ENCODE measurements around the gene KRTAP9-2.
"Not testable (repeated sequence)": the region's sequence is repeated elsewhere in the genome, so short reads cannot be mapped to it uniquely, and the experiment has no call there.

Gene KRTAP9-2, protein sequence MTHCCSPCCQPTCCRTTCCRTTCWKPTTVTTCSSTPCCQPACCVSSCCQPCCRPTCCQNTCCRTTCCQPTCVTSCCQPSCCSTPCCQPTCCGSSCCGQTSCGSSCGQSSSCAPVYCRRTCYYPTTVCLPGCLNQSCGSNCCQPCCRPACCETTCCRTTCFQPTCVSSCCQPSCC

DNA sequence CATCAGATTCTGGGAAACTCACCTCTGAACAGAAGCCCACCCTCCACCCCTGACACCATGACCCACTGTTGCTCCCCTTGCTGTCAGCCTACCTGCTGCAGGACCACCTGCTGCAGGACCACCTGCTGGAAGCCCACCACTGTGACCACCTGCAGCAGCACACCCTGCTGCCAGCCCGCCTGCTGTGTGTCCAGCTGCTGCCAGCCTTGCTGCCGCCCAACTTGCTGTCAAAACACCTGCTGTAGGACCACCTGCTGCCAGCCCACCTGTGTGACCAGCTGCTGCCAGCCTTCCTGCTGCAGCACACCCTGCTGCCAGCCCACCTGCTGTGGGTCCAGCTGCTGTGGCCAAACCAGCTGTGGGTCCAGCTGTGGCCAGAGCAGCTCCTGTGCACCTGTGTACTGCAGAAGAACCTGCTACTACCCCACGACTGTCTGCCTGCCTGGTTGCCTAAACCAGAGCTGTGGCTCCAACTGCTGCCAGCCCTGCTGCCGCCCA, at the start of gene KRTAP9-2:
KRTAP9-2 (plus strand) TSS at position 51 of the 498 bp plus-strand sequence; CDS start at position 58, 7 bp downstream.
- not testable (repeated sequence) for H3K36me3 ChIP-seq (ENCODE audit: control insufficient read depth, insufficient read depth, low read length); H3K4me1 ChIP-seq (ENCODE audit: control insufficient read depth, insufficient read depth, low read length)

DNA sequence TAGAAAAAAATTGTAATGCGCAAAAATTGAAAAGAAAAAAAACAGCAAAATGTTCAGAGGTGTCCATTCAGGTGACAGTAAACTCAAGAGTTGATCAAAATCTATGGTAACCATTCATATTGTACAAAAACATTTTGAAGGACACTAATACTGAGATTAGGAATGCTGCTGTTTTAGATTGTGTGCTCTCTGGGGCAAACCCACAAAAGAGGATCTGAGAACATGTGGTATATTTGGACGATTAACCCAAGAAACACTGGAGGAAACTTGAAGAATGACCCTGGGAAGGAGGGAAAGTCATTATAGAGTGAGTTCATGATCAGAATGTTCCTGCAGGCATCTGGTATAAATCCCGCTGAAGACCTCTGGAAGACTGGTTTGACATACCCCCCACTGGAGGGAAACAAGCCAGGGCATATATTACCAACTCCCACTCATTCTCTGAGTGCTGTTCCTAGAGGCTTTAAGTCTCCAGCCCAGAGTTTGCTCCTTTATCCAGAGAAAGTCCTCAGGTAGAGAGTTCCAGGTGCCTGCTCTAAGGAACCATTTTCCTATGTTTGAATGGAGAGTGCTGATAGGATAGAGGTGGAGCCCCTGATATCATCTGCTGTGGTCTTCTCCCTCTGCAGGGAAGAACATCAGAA, 49.6 kb upstream of the KRTAP9-2 start:
- Histone ChIP-seq H3K9ac (ENCODE audit: low read depth, low read length) (no peak overlapping the region), H3K27ac (ENCODE audit: low read depth, low read length) (no peak overlapping the region), H3K4me3 (ENCODE audit: low read depth, low read length) (no peak overlapping the region), H3K9me3 (ENCODE audit: control insufficient read depth, insufficient read depth, low read length) (no peaks in the 10 kb centered on the region), H3K36me3 (ENCODE audit: control insufficient read depth, insufficient read depth, low read length) (no peaks in the 10 kb centered on the region), H3K27me3 (ENCODE audit: control insufficient read depth, insufficient read depth, low read length) (no peaks in the 10 kb centered on the region), H3K4me1 (ENCODE audit: control insufficient read depth, insufficient read depth, low read length) (no peaks in the 10 kb centered on the region)

More for the DNA sequence above, at the start of gene KRTAP9-2:
- H3K4me3 ChIP-seq (ENCODE audit: low read depth, low read length); H3K27me3 ChIP-seq (ENCODE audit: control insufficient read depth, insufficient read depth, low read length); H3K27ac ChIP-seq (ENCODE audit: low read depth, low read length); H3K9ac ChIP-seq (ENCODE audit: low read depth, low read length); H3K9me3 ChIP-seq (ENCODE audit: control insufficient read depth, insufficient read depth, low read length): not testable (repeated sequence)

DNA sequence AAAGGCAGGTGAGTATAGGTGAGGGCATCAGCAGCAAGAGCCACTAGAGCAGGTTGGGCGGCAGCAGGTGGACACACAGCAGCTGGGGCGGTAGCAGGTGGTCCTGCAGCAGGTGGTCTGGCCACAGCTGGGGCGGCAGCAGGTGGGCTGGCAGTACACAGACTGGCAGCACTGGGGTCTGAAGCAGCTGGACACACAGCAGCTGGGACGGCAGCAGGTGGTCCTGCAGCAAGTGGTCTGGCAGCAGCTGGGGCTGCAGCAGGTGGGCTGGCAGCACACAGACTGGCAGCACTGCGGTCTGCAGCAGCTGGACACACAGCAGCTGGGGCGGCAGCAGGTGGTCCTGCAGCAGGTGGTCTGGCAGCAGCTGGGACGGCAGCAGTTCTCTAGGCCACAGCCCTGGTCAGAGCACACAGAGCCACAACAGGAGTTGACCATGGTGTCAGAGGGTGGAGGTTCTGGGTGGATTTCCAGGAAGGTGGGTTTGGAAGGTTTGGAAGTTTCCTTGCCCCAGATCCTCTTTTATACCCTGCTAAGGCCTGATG, 48.6 kb upstream of the KRTAP9-2 start, which contains the start of gene KRTAP4-2:
KRTAP4-2 (minus strand) TSS at position 495 of the 545 bp plus-strand sequence; CDS start at position 438, 57 bp downstream.
- no peak within 1 kb of the TSS for H3K27ac ChIP-seq (ENCODE audit: low read depth, low read length)
- H3K27me3 ChIP-seq (ENCODE audit: control insufficient read depth, insufficient read depth, low read length), result no peaks in the 10 kb centered on the region
- H3K9me3 ChIP-seq (ENCODE audit: control insufficient read depth, insufficient read depth, low read length), result no peaks in the 10 kb centered on the region
- no peak within 1 kb of the TSS for H3K4me3 ChIP-seq (ENCODE audit: low read depth, low read length)
- no peak within 1 kb of the TSS for H3K9ac ChIP-seq (ENCODE audit: low read depth, low read length)
- no peaks in the 10 kb centered on the region for H3K36me3 ChIP-seq (ENCODE audit: control insufficient read depth, insufficient read depth, low read length)
- H3K4me1 ChIP-seq (ENCODE audit: control insufficient read depth, insufficient read depth, low read length), result no peaks in the 10 kb centered on the region

DNA sequence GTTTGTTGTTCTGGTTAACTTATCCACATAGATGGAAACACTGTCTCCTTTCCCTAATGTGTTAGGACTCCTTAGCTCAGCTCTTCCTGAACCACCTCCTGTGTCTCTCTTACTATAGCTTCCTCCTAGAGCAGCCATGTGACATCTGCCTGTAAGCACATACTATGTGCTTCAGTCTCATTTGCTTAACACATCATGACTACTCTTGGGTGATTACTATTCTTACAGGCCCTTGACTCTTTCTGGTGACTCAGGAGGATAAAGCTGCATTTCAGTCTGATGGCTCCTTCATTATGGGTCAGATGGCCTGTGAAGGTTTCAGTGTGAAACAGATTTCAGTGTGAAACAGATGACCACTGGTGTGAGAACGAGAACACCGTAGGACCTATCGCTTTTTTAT, 48.1 kb upstream of the KRTAP9-2 start:
- no peak overlapping the region for H3K9ac ChIP-seq (ENCODE audit: low read depth, low read length)
- no peak overlapping the region for H3K27ac ChIP-seq (ENCODE audit: low read depth, low read length)
- H3K4me3 ChIP-seq (ENCODE audit: low read depth, low read length), result no peak overlapping the region

DNA sequence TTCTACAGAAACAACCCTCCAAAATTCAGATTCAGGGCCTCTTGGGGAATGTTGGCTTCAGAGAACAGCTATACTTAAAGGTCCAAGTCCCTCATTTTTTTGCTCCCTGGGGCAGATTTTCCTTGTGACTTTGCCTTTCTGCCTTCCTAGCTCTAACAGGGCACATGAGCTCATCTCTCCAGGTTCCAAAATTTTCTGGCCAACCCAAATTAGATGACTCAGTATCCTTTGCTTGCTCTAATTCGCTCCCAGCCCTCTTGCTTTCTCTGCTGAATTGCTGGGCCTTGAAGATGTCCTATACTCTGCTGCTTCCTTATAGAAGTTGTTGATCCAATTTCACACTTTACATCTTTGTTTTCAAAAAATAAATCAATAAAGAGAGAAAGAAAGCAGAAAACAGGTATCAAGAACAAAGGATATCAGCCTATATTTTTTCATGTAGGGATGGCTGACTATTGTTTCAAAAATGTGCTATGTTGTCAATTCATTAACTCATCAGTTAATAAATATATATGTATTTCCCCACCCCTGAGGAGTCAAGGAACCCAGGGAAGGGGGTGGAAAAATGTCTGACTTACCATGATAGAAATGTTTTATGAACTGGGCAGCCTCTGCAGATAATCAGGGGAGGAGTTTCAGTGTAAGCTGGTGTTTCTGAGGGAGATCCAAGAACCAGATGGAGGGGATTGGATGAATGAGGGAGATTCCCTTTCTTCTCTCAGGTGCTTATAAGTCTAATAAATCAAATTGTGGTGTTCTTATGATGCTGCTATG, 47.4 kb upstream of the KRTAP9-2 start:
- H3K9ac ChIP-seq (ENCODE audit: low read depth, low read length), result no peak overlapping the region
- H3K36me3 ChIP-seq (ENCODE audit: control insufficient read depth, insufficient read depth, low read length), result no peaks in the 10 kb centered on the region
- no peaks in the 10 kb centered on the region for H3K27me3 ChIP-seq (ENCODE audit: control insufficient read depth, insufficient read depth, low read length)
- no peaks in the 10 kb centered on the region for H3K9me3 ChIP-seq (ENCODE audit: control insufficient read depth, insufficient read depth, low read length)
- H3K4me3 ChIP-seq (ENCODE audit: low read depth, low read length), result no peak overlapping the region
- H3K27ac ChIP-seq (ENCODE audit: low read depth, low read length), result no peak overlapping the region
- no peaks in the 10 kb centered on the region for H3K4me1 ChIP-seq (ENCODE audit: control insufficient read depth, insufficient read depth, low read length)

More for the DNA sequence above, 48.1 kb upstream of the KRTAP9-2 start:
- Histone ChIP-seq H3K27me3 (ENCODE audit: control insufficient read depth, insufficient read depth, low read length) (no peaks in the 10 kb centered on the region), H3K9me3 (ENCODE audit: control insufficient read depth, insufficient read depth, low read length) (no peaks in the 10 kb centered on the region), H3K4me1 (ENCODE audit: control insufficient read depth, insufficient read depth, low read length) (no peaks in the 10 kb centered on the region), H3K36me3 (ENCODE audit: control insufficient read depth, insufficient read depth, low read length) (no peaks in the 10 kb centered on the region)

DNA sequence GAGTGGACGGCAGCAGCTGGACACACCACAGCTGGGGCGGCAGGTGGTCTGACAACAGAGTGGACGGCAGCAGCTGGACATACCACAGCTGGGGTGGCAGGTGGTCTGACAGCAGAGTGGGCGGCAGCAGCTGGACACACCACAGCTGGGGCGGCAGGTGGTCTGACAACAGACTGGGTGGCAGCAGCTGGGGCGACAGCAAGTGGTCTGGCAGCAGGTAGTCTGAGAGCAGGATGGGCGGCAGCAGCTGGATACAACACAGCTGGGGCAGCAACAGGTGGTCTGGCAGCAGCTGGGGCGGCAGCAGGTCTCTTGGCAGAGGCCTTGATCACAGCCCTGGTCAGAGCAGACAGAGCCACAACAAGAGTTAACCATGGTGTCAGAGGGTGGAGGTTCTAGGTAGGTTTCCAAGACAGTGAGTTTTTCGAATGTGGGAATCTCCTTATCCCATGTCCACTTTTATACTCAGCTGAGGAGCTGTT, 41.9 kb upstream of the KRTAP9-2 start, which contains the start of gene KRTAP4-1:
KRTAP4-1 (minus strand) TSS at position 432 of the 482 bp plus-strand sequence; CDS start at position 375, 57 bp downstream.
- Histone ChIP-seq H3K27ac (ENCODE audit: low read depth, low read length) (no peak within 1 kb of the TSS), H3K9ac (ENCODE audit: low read depth, low read length) (no peak within 1 kb of the TSS), H3K27me3 (ENCODE audit: control insufficient read depth, insufficient read depth, low read length) (no peaks in the 10 kb centered on the region), H3K4me1 (ENCODE audit: control insufficient read depth, insufficient read depth, low read length) (no peaks in the 10 kb centered on the region), H3K4me3 (ENCODE audit: low read depth, low read length) (no peak within 1 kb of the TSS), H3K9me3 (ENCODE audit: control insufficient read depth, insufficient read depth, low read length) (no peaks in the 10 kb centered on the region), H3K36me3 (ENCODE audit: control insufficient read depth, insufficient read depth, low read length) (no peaks in the 10 kb centered on the region)

DNA sequence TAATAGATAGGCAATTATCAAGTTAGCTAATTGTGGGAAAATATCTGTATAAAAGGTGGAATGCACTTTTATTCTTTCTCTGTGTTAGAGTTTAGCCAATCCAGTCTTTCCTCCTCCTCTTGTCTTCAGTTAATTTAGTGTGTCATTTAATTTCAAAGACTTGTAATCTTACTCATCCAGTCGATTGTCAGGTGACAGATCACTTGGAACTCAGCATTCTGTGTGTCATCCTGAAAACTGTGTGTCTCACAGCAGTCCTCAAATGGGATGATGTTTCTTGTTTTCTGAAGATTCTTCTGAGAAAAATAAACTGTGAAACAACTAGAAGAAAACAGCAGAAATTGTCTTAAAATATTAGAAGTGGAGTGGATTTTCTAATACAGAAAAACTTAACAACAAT, 41.4 kb upstream of the KRTAP9-2 start:
- H3K4me1 ChIP-seq (ENCODE audit: control insufficient read depth, insufficient read depth, low read length), result no peaks in the 10 kb centered on the region
- H3K9me3 ChIP-seq (ENCODE audit: control insufficient read depth, insufficient read depth, low read length), result no peaks in the 10 kb centered on the region
- H3K27ac ChIP-seq (ENCODE audit: low read depth, low read length), result no peak overlapping the region
- H3K4me3 ChIP-seq (ENCODE audit: low read depth, low read length), result no peak overlapping the region
- H3K9ac ChIP-seq (ENCODE audit: low read depth, low read length), result no peak overlapping the region
- H3K27me3 ChIP-seq (ENCODE audit: control insufficient read depth, insufficient read depth, low read length), result no peaks in the 10 kb centered on the region
- no peaks in the 10 kb centered on the region for H3K36me3 ChIP-seq (ENCODE audit: control insufficient read depth, insufficient read depth, low read length)

DNA sequence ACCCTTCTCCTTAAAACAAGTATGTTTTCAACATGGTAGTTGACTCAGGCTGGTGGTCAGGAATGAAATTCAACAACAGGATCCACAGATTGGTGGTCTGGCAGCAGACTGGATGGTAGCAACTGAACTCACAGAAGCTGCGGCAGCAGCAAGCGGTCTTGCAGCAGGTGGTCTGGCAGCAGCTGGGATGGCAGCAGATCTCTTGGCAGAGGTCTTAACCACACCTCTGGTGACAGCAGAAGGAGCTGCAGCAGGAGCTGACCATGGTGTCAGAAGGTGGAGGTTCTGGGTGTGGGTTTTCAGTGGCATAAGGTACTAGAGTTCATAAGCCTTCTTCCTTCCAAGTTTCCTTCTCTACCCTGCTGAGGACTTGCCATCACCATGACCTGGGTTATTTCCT, 39.6 kb upstream of the KRTAP9-2 start:
- Histone ChIP-seq H3K27me3 (ENCODE audit: control insufficient read depth, insufficient read depth, low read length) (no peaks in the 10 kb centered on the region), H3K36me3 (ENCODE audit: control insufficient read depth, insufficient read depth, low read length) (no peaks in the 10 kb centered on the region), H3K9ac (ENCODE audit: low read depth, low read length) (no peak overlapping the region), H3K9me3 (ENCODE audit: control insufficient read depth, insufficient read depth, low read length) (no peaks in the 10 kb centered on the region), H3K27ac (ENCODE audit: low read depth, low read length) (no peak overlapping the region), H3K4me3 (ENCODE audit: low read depth, low read length) (no peak overlapping the region), H3K4me1 (ENCODE audit: control insufficient read depth, insufficient read depth, low read length) (no peaks in the 10 kb centered on the region)

DNA sequence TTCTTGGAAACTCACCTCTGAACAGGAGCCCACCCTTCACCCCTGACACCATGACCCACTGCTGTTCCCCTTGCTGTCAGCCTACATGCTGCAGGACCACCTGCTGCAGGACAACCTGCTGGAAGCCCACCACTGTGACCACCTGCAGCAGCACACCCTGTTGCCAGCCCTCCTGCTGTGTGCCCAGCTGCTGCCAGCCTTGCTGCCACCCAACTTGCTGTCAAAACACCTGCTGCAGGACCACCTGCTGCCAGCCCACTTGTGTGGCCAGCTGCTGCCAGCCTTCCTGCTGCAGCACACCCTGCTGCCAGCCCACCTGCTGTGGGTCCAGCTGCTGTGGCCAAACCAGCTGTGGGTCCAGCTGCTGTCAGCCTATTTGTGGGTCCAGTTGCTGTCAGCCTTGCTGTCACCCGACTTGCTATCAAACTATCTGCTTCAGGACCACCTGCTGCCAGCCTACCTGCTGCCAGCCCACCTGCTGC, 36.6 kb upstream of the KRTAP9-2 start, which contains the start of gene KRTAP9-1:
KRTAP9-1 (plus strand) TSS at position 51 of the 482 bp plus-strand sequence; CDS start at position 51, 0 bp downstream.
- not testable (repeated sequence) for H3K27me3 ChIP-seq (ENCODE audit: control insufficient read depth, insufficient read depth, low read length)

DNA sequence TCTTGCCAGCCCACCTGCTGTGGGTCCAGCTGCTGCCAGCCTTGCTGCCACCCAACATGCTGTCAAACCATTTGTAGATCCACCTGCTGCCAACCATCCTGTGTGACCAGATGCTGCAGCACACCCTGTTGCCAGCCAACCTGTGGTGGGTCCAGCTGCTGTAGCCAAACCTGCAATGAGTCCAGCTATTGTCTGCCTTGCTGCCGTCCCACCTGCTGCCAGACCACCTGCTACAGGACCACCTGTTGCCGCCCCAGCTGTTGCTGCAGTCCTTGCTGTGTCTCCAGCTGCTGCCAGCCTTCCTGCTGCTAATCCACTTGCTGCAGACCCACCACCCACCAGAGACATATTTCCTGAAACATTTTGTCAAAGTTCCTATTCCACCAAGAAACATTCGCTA, 36.1 kb upstream of the KRTAP9-2 start:
- no peaks in the 10 kb centered on the region for H3K4me1 ChIP-seq (ENCODE audit: control insufficient read depth, insufficient read depth, low read length)

More for the DNA sequence above, 36.6 kb upstream of the KRTAP9-2 start, which contains the start of gene KRTAP9-1:
- not testable (repeated sequence) for H3K4me1 ChIP-seq (ENCODE audit: control insufficient read depth, insufficient read depth, low read length); H3K27ac ChIP-seq (ENCODE audit: low read depth, low read length); H3K9ac ChIP-seq (ENCODE audit: low read depth, low read length); H3K4me3 ChIP-seq (ENCODE audit: low read depth, low read length); H3K36me3 ChIP-seq (ENCODE audit: control insufficient read depth, insufficient read depth, low read length); H3K9me3 ChIP-seq (ENCODE audit: control insufficient read depth, insufficient read depth, low read length)

More for the DNA sequence above, 36.1 kb upstream of the KRTAP9-2 start:
- no peaks in the 10 kb centered on the region for H3K27me3 ChIP-seq (ENCODE audit: control insufficient read depth, insufficient read depth, low read length)
- H3K9ac ChIP-seq (ENCODE audit: low read depth, low read length), result no peak overlapping the region
- H3K27ac ChIP-seq (ENCODE audit: low read depth, low read length), result no peak overlapping the region
- no peak overlapping the region for H3K4me3 ChIP-seq (ENCODE audit: low read depth, low read length)
- H3K36me3 ChIP-seq (ENCODE audit: control insufficient read depth, insufficient read depth, low read length), result no peaks in the 10 kb centered on the region
- H3K9me3 ChIP-seq (ENCODE audit: control insufficient read depth, insufficient read depth, low read length), result no peaks in the 10 kb centered on the region
